GM19324 (cell line): ENCODE data around the gene DEDD2.

Source experiments
- ATAC-seq: cut with Tn5 transposase; IDR thresholded peaks from one replicate; pipeline ENCODE4 v1.9.1; 2021; ENCODE audit warnings: mild to moderate bottlenecking, moderate library complexity; ENCODE audit not compliant: unreplicated experiment, low FRiP score

DEDD2 gene

GRCh38 chr19:42175952-42176648 is 41.4 kb downstream of the DEDD2 start:
- no peak for ATAC-seq

GRCh38 chr19:42174958-42175734 is 42.3 kb downstream of the DEDD2 start:
- no peak for ATAC-seq

- no peak for ATAC-seq
Measured at GRCh38 chr19:42174188-42174587, 43.3 kb downstream of the DEDD2 start.

GRCh38 chr19:42173695-42174094 is 43.8 kb downstream of the DEDD2 start:
- no peak for ATAC-seq

GRCh38 chr19:42172261-42172660 is 45.2 kb downstream of the DEDD2 start:
- no peak for ATAC-seq

GRCh38 chr19:42170715-42171114 is 46.8 kb downstream of the DEDD2 start:
- no peak for ATAC-seq

GRCh38 chr19:42169486-42170413 is 47.7 kb downstream of the DEDD2 start:
- no peak for ATAC-seq

GRCh38 chr19:42168206-42168605 is 49.3 kb downstream of the DEDD2 start:
- no peak for ATAC-seq

GRCh38 chr19:42166316-42166715 is 51.2 kb downstream of the DEDD2 start:
- no peak for ATAC-seq

GRCh38 chr19:42165146-42165545 is 52.3 kb downstream of the DEDD2 start:
- ATAC-seq = no peak

- ATAC-seq = no peak
Measured at GRCh38 chr19:42161616-42162263, 55.7 kb downstream of the DEDD2 start.

- ATAC-seq = no peak
Measured at GRCh38 chr19:42159942-42160341, 57.5 kb downstream of the DEDD2 start.

GRCh38 chr19:42158926-42159325 is 58.6 kb downstream of the DEDD2 start:
- no peak for ATAC-seq

- no peak for ATAC-seq
Measured at GRCh38 chr19:42156571-42156970, 60.9 kb downstream of the DEDD2 start.

- no peak for ATAC-seq
Measured at GRCh38 chr19:42155796-42156195, 61.7 kb downstream of the DEDD2 start.

GRCh38 chr19:42154471-42155323 is 62.8 kb downstream of the DEDD2 start:
- ATAC-seq = no peak

GRCh38 chr19:42153672-42154433 is 63.6 kb downstream of the DEDD2 start:
- ATAC-seq = no peak

GRCh38 chr19:42152910-42153671 is 64.4 kb downstream of the DEDD2 start:
- ATAC-seq = no peak
